GM12872 (cell line): ENCODE results near the gene CARS1.

Experiments
- TF ChIP-seq, protein P1 (sequence below): IDR thresholded peaks from 3 replicates; pipeline ENCODE4 v1.5.1; 2011; ENCODE audit warnings: low read depth, mild to moderate bottlenecking, low read length, moderate library complexity; ENCODE audit not compliant: insufficient read depth

CARS1 gene

DNA sequence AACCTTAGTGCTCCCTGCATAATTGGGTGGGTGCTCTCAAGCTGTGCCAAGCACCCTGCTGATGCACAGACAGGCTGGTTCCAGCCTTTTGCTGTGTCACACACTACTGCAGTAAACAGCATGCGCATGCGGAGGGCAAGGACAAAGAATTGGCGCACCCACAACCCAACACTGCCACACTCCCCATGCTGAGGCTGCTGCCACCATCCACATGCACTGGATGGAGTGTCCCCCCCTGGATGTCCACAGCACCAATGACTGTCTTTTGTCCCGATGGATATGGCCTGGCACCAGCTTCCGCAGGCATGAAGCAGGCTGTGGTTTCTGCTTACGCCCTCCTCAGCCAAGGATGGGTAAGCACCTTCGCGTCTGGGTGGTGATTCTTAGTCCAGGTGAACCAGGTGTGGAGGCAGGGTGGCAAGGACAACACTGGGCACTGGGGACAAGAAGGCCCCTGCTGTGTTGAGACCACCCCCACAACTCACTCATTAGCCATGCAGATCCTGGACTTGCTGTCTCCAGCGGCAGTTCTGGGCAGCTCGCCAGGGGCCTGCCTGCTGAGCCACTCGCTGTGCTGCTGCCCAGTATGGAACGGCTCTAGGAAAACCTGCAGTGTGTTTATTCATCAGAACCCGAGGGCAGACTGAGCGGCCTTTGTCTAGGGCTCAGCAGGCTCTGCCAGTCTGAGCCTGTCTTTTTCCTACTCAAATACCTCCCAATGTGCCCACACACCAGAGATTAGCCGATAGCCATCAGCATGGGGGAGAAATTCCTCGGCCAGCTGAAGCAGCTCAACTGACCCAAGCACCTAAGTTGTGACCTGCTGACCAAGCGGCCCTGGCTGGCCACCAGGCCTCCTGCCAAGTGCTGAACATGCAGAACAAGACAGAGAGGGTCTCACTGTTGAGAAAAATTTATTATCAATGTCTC lies 56.9 kb downstream of the CARS1 start:
- TF ChIP-seq, protein P1, sequence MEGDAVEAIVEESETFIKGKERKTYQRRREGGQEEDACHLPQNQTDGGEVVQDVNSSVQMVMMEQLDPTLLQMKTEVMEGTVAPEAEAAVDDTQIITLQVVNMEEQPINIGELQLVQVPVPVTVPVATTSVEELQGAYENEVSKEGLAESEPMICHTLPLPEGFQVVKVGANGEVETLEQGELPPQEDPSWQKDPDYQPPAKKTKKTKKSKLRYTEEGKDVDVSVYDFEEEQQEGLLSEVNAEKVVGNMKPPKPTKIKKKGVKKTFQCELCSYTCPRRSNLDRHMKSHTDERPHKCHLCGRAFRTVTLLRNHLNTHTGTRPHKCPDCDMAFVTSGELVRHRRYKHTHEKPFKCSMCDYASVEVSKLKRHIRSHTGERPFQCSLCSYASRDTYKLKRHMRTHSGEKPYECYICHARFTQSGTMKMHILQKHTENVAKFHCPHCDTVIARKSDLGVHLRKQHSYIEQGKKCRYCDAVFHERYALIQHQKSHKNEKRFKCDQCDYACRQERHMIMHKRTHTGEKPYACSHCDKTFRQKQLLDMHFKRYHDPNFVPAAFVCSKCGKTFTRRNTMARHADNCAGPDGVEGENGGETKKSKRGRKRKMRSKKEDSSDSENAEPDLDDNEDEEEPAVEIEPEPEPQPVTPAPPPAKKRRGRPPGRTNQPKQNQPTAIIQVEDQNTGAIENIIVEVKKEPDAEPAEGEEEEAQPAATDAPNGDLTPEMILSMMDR: no peak

GRCh38 chr11:2999464-2999998 lies 57.7 kb downstream of the CARS1 start:
- TF ChIP-seq, protein P1: no peak

DNA sequence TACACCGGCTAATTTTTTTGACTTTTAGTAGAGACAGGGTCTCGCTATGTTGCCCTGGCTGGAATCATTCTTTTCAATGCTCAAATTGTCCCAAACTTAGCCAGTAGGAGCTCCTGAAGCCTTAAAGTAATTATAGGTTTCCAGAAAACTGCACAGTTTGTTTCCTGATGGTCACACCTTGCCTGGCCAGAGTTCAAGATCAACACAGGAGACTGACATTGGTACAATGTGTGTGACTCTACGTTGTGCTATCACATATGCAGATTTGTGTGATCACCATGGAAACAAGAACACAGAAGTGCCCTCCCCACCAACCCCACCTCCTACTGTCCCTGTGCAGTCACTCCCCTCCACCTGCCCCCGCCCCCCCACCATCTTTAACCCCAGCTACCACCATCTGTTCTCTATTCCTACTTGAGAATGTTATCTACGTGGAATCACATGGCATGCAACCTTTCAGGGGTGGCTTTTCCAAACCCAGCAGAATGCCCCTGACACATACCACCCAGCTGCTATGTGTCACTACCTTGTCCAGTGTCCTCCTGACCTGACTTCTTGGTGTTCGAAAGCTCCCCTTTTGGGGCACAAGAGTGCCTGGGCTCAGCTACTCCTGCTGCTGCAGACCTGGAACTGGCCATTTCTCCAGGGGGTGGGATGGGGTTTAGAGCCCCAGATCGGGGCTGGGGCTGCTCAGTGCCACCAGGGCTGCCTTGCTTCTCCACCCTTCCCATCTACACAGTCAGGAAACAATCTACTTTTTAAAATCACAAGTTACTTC lies 59.0 kb downstream of the CARS1 start:
- TF ChIP-seq, protein P1: no peak

GRCh38 chr11:2997406-2997805 lies 59.8 kb downstream of the CARS1 start:
- TF ChIP-seq, protein P1: no peak

GRCh38 chr11:2996976-2997375 lies 60.2 kb downstream of the CARS1 start:
- TF ChIP-seq, protein P1: no peak

DNA sequence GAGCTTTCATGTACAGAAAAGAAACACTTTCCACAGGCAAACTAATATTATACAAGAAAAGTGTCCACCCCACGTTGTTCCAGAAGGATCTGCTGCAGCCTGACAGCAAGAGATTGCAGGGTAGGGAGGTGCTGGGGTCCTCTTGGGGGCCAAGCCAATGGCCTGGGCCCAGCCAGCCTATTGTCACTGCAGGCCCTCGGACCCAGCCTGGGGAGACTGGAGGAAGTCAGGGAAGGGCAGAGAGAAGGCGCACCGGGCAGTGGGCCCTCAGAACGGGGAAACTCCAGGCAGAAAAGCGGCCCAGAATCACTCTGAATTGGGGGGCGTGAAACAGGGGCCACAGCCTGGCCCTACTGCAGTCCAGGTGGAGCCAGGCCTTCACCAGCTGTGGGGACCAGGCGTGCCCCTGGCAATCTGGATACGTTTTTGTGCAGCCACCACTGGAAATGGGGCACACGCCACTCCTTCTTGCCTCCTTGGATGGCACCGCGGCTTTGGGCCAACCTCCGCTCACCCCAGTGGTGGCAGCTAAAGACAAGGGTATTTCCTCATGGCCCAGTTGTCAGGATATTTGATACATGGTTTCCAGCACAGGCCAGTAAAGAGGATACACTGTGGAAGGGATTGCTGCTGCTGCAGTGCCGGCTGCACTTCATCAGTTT lies 61.2 kb downstream of the CARS1 start:
- TF ChIP-seq, protein P1: no peak
